ENCODE results near the gene MYO1A. TPM values are rescaled to one million over a fixed set of nuclear protein-coding genes. Genes with fewer than 3 reads are reported as not detected.

MYO1A gene
- polyA plus RNA-seq, 1 donor from 2014 or later = not detected

DNA sequence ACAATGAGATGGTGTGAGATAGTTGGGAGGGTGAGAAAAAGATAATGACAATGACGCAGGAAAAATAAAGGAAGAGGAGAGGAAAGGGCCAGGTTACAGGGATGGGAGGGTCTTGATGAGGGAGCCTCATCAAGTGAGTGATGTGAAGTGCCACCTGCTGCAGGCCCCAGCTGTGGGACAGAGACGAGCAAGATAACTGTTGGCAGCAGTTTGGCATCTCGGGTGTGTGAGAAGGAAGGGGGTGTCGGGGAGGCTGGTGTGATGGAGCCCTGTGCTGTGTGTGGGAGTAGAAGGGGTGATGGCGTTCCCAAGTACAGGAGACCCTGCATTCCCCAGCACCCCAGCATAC lies 22.1 kb downstream of the MYO1A start:
- Histone ChIP-seq H2AFZ (ENCODE audit: low read depth, low read length) (no peak overlapping the region), H3K9ac (ENCODE audit: low read length) (no peak overlapping the region), H3K27ac (ENCODE audit: low read length) (no peak overlapping the region), H3K9me2 (ENCODE audit: insufficient read depth, low read length) (no peaks in the 10 kb centered on the region), H3K27me3 (ENCODE audit: insufficient read depth, low read depth, low read length) (no peaks in the 10 kb centered on the region), H3K9me3 (ENCODE audit: low read length) (no peaks in the 10 kb centered on the region), H3F3A (ENCODE audit: insufficient read depth, low read length, poor library complexity, severe bottlenecking) (no peaks in the 10 kb centered on the region), H3K4me2 (ENCODE audit: low read length) (no peak overlapping the region), H3K79me2 (replicated peaks; ENCODE audit: insufficient read depth, low read length) (no peaks in the 10 kb centered on the region), H4K20me1 (ENCODE audit: insufficient read depth) (no peaks in the 10 kb centered on the region), H3K4me3 (ENCODE audit: low read length) (no peak overlapping the region), H3K36me3 (ENCODE audit: insufficient read depth, low read length) (no peaks in the 10 kb centered on the region)
- TF ChIP-seq MXI1 (conservative IDR thresholded peaks at IDR 0.05; ENCODE audit: poor library complexity, severe bottlenecking) = no peak
- TF ChIP-seq RAD21 (conservative IDR thresholded peaks at IDR 0.05) = no peak
- TF ChIP-seq POLR2AphosphoS5 (IDR thresholded peaks at IDR 0.05) = no peak
- no peak for TF ChIP-seq EZH2 (IDR thresholded peaks at IDR 0.05; ENCODE audit: borderline replicate concordance, insufficient read depth, low read length, poor library complexity, severe bottlenecking)
- TF ChIP-seq SMC3 (conservative IDR thresholded peaks at IDR 0.05; ENCODE audit: poor library complexity) = no peak
- TF ChIP-seq REST (IDR thresholded peaks at IDR 0.05; ENCODE audit: borderline replicate concordance) = no peak
- no peak for TF ChIP-seq CTCF (IDR thresholded peaks at IDR 0.05; ENCODE audit: poor library complexity, severe bottlenecking)
- TF ChIP-seq EP300 (conservative IDR thresholded peaks at IDR 0.05; ENCODE audit: poor library complexity, severe bottlenecking) = no peak
- TF ChIP-seq TAF1 (IDR thresholded peaks at IDR 0.05; ENCODE audit: low read depth) = no peak

GRCh38 chr12:57027011-57027804 lies 22.7 kb downstream of the MYO1A start:
- H3F3A ChIP-seq (ENCODE audit: insufficient read depth, low read length, poor library complexity, severe bottlenecking) = no peaks in the 10 kb centered on the region
- H3K9me2 ChIP-seq (ENCODE audit: insufficient read depth, low read length) = no peaks in the 10 kb centered on the region
- H3K36me3 ChIP-seq (ENCODE audit: insufficient read depth, low read length) = no peaks in the 10 kb centered on the region
- H4K20me1 ChIP-seq (ENCODE audit: insufficient read depth) = no peaks in the 10 kb centered on the region
- no peak overlapping the region for H3K27ac ChIP-seq (ENCODE audit: low read length)
- no peak overlapping the region for H3K4me3 ChIP-seq (ENCODE audit: low read length)
- peak overlapping the region; percentile 40 for H2AFZ ChIP-seq (ENCODE audit: low read depth, low read length)
- no peak overlapping the region for H3K9ac ChIP-seq (ENCODE audit: low read length)
- H3K79me2 ChIP-seq (replicated peaks; ENCODE audit: insufficient read depth, low read length) = no peaks in the 10 kb centered on the region
- no peak overlapping the region for H3K4me2 ChIP-seq (ENCODE audit: low read length)
- no peaks in the 10 kb centered on the region for H3K9me3 ChIP-seq (ENCODE audit: low read length)
- TF ChIP-seq POLR2AphosphoS5 (IDR thresholded peaks at IDR 0.05) (no peak), TAF1 (IDR thresholded peaks at IDR 0.05; ENCODE audit: low read depth) (no peak), MXI1 (conservative IDR thresholded peaks at IDR 0.05; ENCODE audit: poor library complexity, severe bottlenecking) (no peak), REST (IDR thresholded peaks at IDR 0.05; ENCODE audit: borderline replicate concordance) (no peak), EP300 (conservative IDR thresholded peaks at IDR 0.05; ENCODE audit: poor library complexity, severe bottlenecking) (no peak), CTCF (IDR thresholded peaks at IDR 0.05; ENCODE audit: poor library complexity, severe bottlenecking) (no peak), SMC3 (conservative IDR thresholded peaks at IDR 0.05; ENCODE audit: poor library complexity) (no peak)
- no peaks in the 10 kb centered on the region for H3K27me3 ChIP-seq (ENCODE audit: insufficient read depth, low read depth, low read length)
